Left renal cortex interstitium (tissue), 4 donors: ENCODE results near the gene MGMT. TPM values are rescaled to one million over a fixed set of nuclear protein-coding genes. Genes with fewer than 3 reads are reported as not detected.

ENCODE experiments used
- DNase-seq, 4 donors: peaks; one replicate each; pipeline ENCODE4 v3.0.0-alpha.2; 2013; ENCODE audit warnings: low read depth in 4 of 4, low spot score in 2 of 4, missing footprints in 1 of 4
- polyA plus RNA-seq, 4 donors: library from polyadenylated mRNA; unstranded; fragments of 120-200 nt; gene quantifications; one replicate each; pipeline ENCODE4 v1.2.1, GENCODE V29; 2013; ENCODE audit not compliant: insufficient read length in 4 of 4

MGMT gene
- polyA plus RNA-seq, 4 donors = 17.4 to 30.0 (median 20.7) TPM

GRCh38 chr10:129491123-129491734, 24.2 kb downstream of the MGMT start:
- no peak for DNase-seq

GRCh38 chr10:129494176-129494575, 27.1 kb downstream of the MGMT start:
- DNase-seq = no peak

- no peak for DNase-seq
These were observed 27.7 kb downstream of the MGMT start for GRCh38 chr10:129494740-129495139.

- DNase-seq = no peak
These were observed 28.2 kb downstream of the MGMT start for GRCh38 chr10:129495256-129495655.

- peak in 2 of 4 donors; percentile 34 to 39 for DNase-seq
These were observed 28.7 kb downstream of the MGMT start for GRCh38 chr10:129495698-129496097.

- peak in 1 of 4 donors; percentile 37 for DNase-seq
These were observed 30.0 kb downstream of the MGMT start for GRCh38 chr10:129497013-129497412.

GRCh38 chr10:129498680-129499079, 31.6 kb downstream of the MGMT start:
- DNase-seq = no peak

GRCh38 chr10:129500617-129501339, 33.7 kb downstream of the MGMT start:
- DNase-seq = no peak

- DNase-seq = no peak
These were observed 34.8 kb downstream of the MGMT start for GRCh38 chr10:129501652-129502436.

GRCh38 chr10:129502448-129502847, 35.4 kb downstream of the MGMT start:
- DNase-seq = no peak

GRCh38 chr10:129505500-129506075, 38.5 kb downstream of the MGMT start:
- no peak for DNase-seq

GRCh38 chr10:129506101-129506797, 39.2 kb downstream of the MGMT start:
- DNase-seq = no peak

GRCh38 chr10:129507216-129507889, 40.3 kb downstream of the MGMT start:
- DNase-seq = no peak

GRCh38 chr10:129509155-129509554, 42.1 kb downstream of the MGMT start:
- DNase-seq = no peak

- no peak for DNase-seq
These were observed 42.8 kb downstream of the MGMT start for GRCh38 chr10:129509835-129510234.

GRCh38 chr10:129511086-129511485, 44.0 kb downstream of the MGMT start:
- no peak for DNase-seq

- DNase-seq = no peak
These were observed 44.7 kb downstream of the MGMT start for GRCh38 chr10:129511758-129512157.

GRCh38 chr10:129513312-129513711, 46.3 kb downstream of the MGMT start:
- DNase-seq = no peak

- no peak for DNase-seq
These were observed 47.8 kb downstream of the MGMT start for GRCh38 chr10:129514568-129515451.
